ENCODE data around the gene DOCK10. TPM values are rescaled to one million over a fixed set of nuclear protein-coding genes. Genes with fewer than 3 reads are reported as not detected.

Gene DOCK10
- total and polyA plus RNA-seq, 2 donors: 3.8 to 41.2 TPM

DNA sequence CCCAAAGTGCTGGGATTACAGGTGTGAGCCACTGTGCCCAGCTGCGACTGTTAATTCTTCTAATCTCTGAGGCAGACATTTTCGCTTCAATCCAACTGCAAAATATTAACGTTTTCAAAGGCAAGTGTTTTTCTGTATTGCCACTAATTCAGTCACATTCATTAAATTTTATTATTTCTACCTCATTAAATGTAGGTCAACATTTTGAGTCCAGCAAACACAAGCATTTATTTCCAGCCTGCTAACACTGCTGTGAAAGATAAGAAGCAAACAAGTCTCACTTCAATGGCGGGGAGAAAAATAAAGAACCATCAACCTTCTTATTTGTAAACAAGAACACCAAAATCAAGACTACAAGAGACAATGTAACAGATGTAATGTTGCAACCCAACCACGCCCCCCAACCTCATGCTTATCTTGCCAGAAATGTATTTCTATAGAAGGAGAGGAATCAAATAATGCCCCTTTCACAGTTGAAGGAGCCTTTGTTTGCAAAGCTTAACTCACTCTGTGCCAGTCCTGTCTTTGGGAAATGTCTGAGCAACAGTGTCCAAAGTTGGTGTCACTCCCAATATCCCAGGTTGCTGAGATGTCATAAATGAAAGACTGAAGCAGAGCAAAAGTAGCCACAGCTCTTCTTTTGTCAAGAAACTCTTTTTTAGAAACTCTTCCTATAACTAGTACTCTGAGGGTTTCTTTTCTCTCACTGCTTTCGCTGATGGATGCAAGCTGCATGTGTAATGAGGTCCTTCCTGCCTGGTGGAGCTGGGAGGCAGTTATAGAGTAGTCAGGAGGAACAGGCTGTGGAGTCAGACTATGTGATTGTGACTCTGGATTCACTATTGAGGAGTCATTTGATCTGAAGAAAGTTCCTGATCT is 8.6 kb downstream of the DOCK10 start:
- WGBS: 89% methylated on average over 6 of the region's 6 CpGs
- H3K27ac ChIP-seq (ENCODE audit: low read depth): no peak overlapping the region

GRCh38 chr2:225032246-225032645 is 10.0 kb downstream of the DOCK10 start:
- no peaks in the 10 kb centered on the region for H3K4me1 ChIP-seq (ENCODE audit: insufficient read depth)
- H3K4me3 ChIP-seq (ENCODE audit: low read depth, low read length): no peak overlapping the region
- H3K36me3 ChIP-seq (ENCODE audit: insufficient read depth): no peaks in the 10 kb centered on the region
- DNase-seq (ENCODE audit: extremely low spot score): no peak
- no peak overlapping the region for H3K27ac ChIP-seq (ENCODE audit: low read depth)

More for the DNA sequence above, 8.6 kb downstream of the DOCK10 start:
- no peaks in the 10 kb centered on the region for H3K4me1 ChIP-seq (ENCODE audit: insufficient read depth)
- no peak overlapping the region for H3K4me3 ChIP-seq (ENCODE audit: low read depth, low read length)
- no peaks in the 10 kb centered on the region for H3K36me3 ChIP-seq (ENCODE audit: insufficient read depth)
- no peak for DNase-seq (ENCODE audit: extremely low spot score)

GRCh38 chr2:225031599-225031998 is 10.7 kb downstream of the DOCK10 start:
- no peaks in the 10 kb centered on the region for H3K36me3 ChIP-seq (ENCODE audit: insufficient read depth)
- DNase-seq (ENCODE audit: extremely low spot score): no peak
- no peak overlapping the region for H3K27ac ChIP-seq (ENCODE audit: low read depth)
- WGBS: 75% methylated on average over 4 of the region's 4 CpGs
- H3K4me1 ChIP-seq (ENCODE audit: insufficient read depth): no peaks in the 10 kb centered on the region
- H3K4me3 ChIP-seq (ENCODE audit: low read depth, low read length): no peak overlapping the region

- Histone ChIP-seq H3K4me1 (ENCODE audit: insufficient read depth) (no peaks in the 10 kb centered on the region), H3K27ac (ENCODE audit: low read depth) (no peak overlapping the region), H3K4me3 (ENCODE audit: low read depth, low read length) (no peak overlapping the region), H3K36me3 (ENCODE audit: insufficient read depth) (no peaks in the 10 kb centered on the region)
- 86% methylated on average over 1 of the region's 1 CpG for WGBS
- no peak for DNase-seq (ENCODE audit: extremely low spot score)
These were observed 11.4 kb downstream of the DOCK10 start for GRCh38 chr2:225030893-225031292.

GRCh38 chr2:225030203-225030602 is 12.1 kb downstream of the DOCK10 start:
- 83% methylated on average over 8 of the region's 8 CpGs for WGBS
- H3K4me1 ChIP-seq (ENCODE audit: insufficient read depth): no peaks in the 10 kb centered on the region

DNA sequence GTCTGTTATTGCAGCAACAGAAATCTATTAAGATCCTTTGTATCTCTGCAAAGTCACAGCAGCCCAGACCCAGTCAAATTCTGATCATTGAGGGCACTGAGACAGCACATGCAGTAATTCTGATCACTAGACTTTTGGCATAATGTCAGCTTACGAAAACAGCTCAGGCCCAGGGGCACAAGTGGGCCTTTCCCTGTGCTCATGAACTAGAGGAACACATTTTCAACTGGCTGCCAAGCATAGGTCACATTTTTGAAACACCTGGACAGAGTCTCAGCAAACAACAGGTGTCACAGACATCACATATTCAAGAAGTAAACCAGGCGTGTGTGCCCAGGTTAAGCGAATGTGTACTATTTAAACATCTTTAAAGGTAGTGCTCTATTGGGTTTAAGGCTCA is 13.7 kb downstream of the DOCK10 start:
- WGBS: 93% methylated on average over 3 of the region's 3 CpGs
- Histone ChIP-seq H3K36me3 (ENCODE audit: insufficient read depth) (no peaks in the 10 kb centered on the region), H3K27ac (ENCODE audit: low read depth) (no peak overlapping the region), H3K4me1 (ENCODE audit: insufficient read depth) (no peaks in the 10 kb centered on the region), H3K4me3 (ENCODE audit: low read depth, low read length) (no peak overlapping the region)
- no peak for DNase-seq (ENCODE audit: extremely low spot score)

More at GRCh38 chr2:225030203-225030602, 12.1 kb downstream of the DOCK10 start:
- H3K4me3 ChIP-seq (ENCODE audit: low read depth, low read length): no peak overlapping the region
- H3K36me3 ChIP-seq (ENCODE audit: insufficient read depth): no peaks in the 10 kb centered on the region
- H3K27ac ChIP-seq (ENCODE audit: low read depth): no peak overlapping the region
- DNase-seq (ENCODE audit: extremely low spot score): no peak

DNA sequence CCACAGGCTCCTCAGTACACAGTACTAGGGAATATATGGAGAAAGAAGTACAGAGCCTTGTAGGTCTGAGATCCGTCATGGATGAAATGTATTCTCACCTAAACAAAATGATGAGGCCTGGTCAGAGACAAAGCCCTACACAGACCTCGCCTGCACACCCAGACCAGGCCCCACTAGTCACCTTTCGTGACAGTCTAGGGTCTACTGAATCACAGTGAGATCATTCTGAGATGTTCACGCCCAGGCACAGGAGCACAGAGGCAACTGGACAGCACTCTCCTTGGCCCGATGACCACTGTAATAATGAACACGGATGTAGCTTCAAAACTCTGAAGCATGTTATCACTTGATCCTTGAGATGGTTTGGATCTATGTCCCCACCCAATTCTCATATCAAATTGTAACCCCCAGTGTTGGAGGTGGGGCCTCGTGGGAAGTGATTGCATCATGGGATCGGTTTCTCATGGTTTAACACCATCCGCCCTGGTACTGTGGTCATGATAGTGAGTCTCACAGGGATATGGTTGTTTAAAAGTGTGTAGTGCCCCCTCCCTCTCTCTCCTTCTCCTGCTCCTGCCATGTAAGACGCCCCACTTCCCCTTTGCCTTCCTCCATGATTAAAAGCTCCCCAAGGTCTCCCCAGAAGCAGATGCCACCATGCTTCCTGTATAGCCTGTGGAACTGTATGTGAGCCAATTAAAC is 15.1 kb downstream of the DOCK10 start:
- no peak overlapping the region for H3K4me3 ChIP-seq (ENCODE audit: low read depth, low read length)
- H3K27ac ChIP-seq (ENCODE audit: low read depth): no peak overlapping the region
- 95% methylated on average over 10 of the region's 10 CpGs for WGBS
- DNase-seq (ENCODE audit: extremely low spot score): no peak
- H3K4me1 ChIP-seq (ENCODE audit: insufficient read depth): no peaks in the 10 kb centered on the region
- H3K36me3 ChIP-seq (ENCODE audit: insufficient read depth): no peaks in the 10 kb centered on the region

GRCh38 chr2:225025917-225026571 is 16.2 kb downstream of the DOCK10 start:
- Histone ChIP-seq H3K27ac (ENCODE audit: low read depth) (no peak overlapping the region), H3K4me1 (ENCODE audit: insufficient read depth) (no peaks in the 10 kb centered on the region), H3K36me3 (ENCODE audit: insufficient read depth) (no peaks in the 10 kb centered on the region), H3K4me3 (ENCODE audit: low read depth, low read length) (no peak overlapping the region)
- DNase-seq (ENCODE audit: extremely low spot score): no peak
- 85% methylated on average over 2 of the region's 2 CpGs for WGBS

GRCh38 chr2:225022188-225022587 is 20.1 kb downstream of the DOCK10 start:
- Histone ChIP-seq H3K4me3 (ENCODE audit: low read depth, low read length) (no peak overlapping the region), H3K4me1 (ENCODE audit: insufficient read depth) (no peaks in the 10 kb centered on the region), H3K36me3 (ENCODE audit: insufficient read depth) (no peaks in the 10 kb centered on the region), H3K27ac (ENCODE audit: low read depth) (no peak overlapping the region)
- 55% methylated on average over 4 of the region's 4 CpGs for WGBS
- no peak for DNase-seq (ENCODE audit: extremely low spot score)

GRCh38 chr2:225020168-225020849 is 22.0 kb downstream of the DOCK10 start:
- Histone ChIP-seq H3K4me1 (ENCODE audit: insufficient read depth) (no peaks in the 10 kb centered on the region), H3K27ac (ENCODE audit: low read depth) (no peak overlapping the region), H3K36me3 (ENCODE audit: insufficient read depth) (no peaks in the 10 kb centered on the region), H3K4me3 (ENCODE audit: low read depth, low read length) (no peak overlapping the region)
- DNase-seq (ENCODE audit: extremely low spot score): no peak
- 89% methylated on average over 3 of the region's 3 CpGs for WGBS

DNA sequence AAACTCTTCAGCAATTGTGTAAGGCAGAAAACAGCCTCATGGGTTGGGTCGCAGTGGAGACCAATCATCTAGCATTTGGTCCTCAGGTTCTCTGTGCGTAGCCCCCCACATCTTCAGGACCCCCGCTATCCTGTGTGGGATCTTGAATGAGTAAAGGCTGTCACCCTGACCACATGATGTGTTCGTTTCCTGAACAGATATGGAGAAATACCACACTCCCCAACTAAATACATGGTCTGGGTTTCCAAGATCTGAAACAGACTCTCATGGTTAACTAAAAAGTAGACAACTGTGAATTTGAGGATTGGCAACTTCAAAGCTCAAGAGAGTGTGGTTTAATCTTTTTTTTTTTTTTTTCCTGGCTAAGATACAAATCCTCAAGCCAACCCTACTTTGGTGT is 23.2 kb downstream of the DOCK10 start:
- no peak overlapping the region for H3K4me3 ChIP-seq (ENCODE audit: low read depth, low read length)
- no peak overlapping the region for H3K27ac ChIP-seq (ENCODE audit: low read depth)
- H3K4me1 ChIP-seq (ENCODE audit: insufficient read depth): no peaks in the 10 kb centered on the region
- DNase-seq (ENCODE audit: extremely low spot score): no peak
- WGBS: 90% methylated on average over 4 of the region's 4 CpGs
- H3K36me3 ChIP-seq (ENCODE audit: insufficient read depth): no peaks in the 10 kb centered on the region

DNA sequence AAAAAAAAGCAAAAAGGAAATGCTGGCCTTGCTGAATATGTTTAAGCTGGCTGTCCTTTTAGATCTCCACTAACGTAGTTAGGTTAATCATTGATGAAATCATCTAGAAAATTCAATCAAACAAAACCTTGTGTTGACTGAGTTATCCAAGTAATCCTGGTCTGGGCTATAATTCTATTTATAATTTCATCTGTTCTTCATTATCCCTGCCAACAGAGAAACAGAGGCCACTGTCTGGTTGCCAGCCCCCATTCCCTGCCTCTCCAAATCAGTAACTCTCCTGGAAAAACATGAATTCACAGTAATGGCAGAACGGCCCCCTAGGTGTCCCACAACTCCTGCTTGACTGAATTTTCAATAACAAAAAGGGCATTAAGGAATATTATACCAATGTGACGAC is 24.6 kb downstream of the DOCK10 start:
- no peak overlapping the region for H3K4me3 ChIP-seq (ENCODE audit: low read depth, low read length)
- H3K4me1 ChIP-seq (ENCODE audit: insufficient read depth): no peaks in the 10 kb centered on the region
- 67% methylated on average over 3 of the region's 3 CpGs for WGBS
- no peaks in the 10 kb centered on the region for H3K36me3 ChIP-seq (ENCODE audit: insufficient read depth)
- DNase-seq (ENCODE audit: extremely low spot score): no peak
- no peak overlapping the region for H3K27ac ChIP-seq (ENCODE audit: low read depth)

GRCh38 chr2:225017098-225017685 is 25.1 kb downstream of the DOCK10 start:
- no peak overlapping the region for H3K4me3 ChIP-seq (ENCODE audit: low read depth, low read length)
- H3K4me1 ChIP-seq (ENCODE audit: insufficient read depth): no peaks in the 10 kb centered on the region
- no peak for DNase-seq (ENCODE audit: extremely low spot score)
- WGBS: 97% methylated on average over 2 of the region's 2 CpGs
- no peaks in the 10 kb centered on the region for H3K36me3 ChIP-seq (ENCODE audit: insufficient read depth)
- no peak overlapping the region for H3K27ac ChIP-seq (ENCODE audit: low read depth)
